Measurements from ENCODE around the gene CYSRT1.

GRCh38 chr9:137247916-137248175 is 22.9 kb downstream of the CYSRT1 start:
- no peak for TF ChIP-seq CTCF (IDR thresholded peaks at IDR 0.05)
- TF ChIP-seq POLR2A (IDR thresholded peaks at IDR 0.05) = no peak
